Activated CD4-positive, alpha-beta T cell treated with anti-CD3 and anti-CD28 coated beads, Interleukin-2, Interleukin-6, amounts not matched to agents 100 ng/mL and 50 ng/mL, durations not matched to agents 16 hours and 8 hours (primary cell): ENCODE results near the gene ATP6V1G3.
"Not testable (repeated sequence)": the region's sequence is repeated elsewhere in the genome, so short reads cannot be mapped to it uniquely, and the experiment has no call there.

ENCODE experiments used
- DNase-seq: peaks from one replicate; pipeline ENCODE4 v3.0.0-alpha.2; 2020

The ATP6V1G3 gene

DNA sequence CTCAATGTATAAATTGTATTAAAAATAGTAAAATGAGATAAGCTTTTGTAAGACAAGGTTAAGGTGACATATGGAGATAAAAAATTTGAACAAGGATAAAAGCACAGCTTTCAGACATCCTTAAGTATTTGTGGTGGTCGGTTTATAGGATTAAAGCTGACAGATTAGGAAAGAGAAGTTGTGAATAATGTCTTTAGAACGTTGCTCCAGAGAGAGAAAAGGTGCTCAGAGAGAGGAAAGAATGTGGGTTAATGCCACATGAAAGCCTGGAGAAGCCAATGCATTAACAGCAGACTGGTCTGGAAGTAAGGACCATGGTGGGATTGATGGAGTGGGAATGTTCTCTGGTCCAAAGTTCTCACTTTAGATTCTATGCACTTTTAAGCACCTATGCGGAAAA is 44.8 kb downstream of the ATP6V1G3 start:
- DNase-seq: no peak

DNA sequence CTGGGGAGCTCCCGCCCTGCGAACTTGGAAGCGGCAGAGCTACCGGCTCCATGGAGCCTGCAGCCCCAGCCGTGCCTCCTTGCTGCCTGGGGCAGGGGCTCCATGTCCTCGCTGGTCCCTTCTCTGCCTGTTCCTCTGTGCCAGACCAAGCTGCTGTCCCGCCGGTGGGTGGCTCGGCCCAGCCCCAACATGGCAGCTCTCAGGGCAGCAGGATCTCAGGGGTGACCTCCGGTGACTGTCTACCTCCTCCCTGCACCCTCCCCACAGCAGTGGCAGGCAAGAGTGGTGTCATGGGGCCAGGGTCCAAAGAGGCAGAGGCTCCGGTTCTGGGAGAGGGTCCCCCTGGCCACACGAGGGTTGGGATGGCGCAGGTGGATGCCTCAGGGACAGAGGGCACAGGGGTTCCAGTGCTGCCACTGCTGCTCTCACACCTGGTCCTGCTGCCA is 45.8 kb downstream of the ATP6V1G3 start:
- no peak for DNase-seq

DNA sequence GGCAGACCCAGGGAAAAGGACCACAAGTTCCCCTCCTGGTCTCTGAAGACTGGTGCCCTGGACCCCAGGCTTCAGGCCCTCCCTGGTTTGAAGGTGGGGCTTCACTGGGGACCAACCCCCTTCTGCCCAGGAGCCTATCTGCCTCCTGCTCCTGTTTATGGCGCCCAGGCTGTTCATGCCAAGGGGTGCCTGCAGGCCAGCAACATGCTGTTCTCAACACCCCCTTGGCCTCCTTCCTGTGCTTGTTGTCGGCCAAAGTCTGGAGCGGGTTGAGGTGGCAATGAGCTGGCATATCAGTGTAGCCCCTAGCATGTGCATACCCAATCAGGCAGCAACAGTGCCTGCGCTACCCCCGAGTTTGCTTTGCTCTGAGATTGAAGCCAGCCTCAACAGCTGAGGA is 46.3 kb downstream of the ATP6V1G3 start:
- DNase-seq: no peak

DNA sequence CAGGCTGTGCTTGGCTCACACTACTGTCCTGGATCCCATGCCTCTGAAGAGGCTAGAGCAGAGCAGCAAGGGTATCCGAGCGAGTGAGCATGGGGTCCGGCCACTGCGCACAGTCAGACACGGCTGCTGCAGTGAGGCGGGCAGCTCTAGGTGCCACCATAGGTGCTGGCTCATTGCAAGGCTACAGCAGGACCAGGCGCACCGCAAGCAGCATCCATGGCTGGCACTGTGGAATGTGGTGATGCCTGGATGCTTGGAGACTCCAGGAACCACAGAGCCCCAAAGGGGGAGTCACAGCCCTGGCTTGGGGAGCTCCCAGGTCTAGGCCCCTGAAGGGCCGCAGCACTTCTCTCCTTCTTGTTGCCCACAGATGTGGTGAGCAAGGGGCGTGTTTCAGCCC is 47.2 kb downstream of the ATP6V1G3 start:
- no peak for DNase-seq

DNA sequence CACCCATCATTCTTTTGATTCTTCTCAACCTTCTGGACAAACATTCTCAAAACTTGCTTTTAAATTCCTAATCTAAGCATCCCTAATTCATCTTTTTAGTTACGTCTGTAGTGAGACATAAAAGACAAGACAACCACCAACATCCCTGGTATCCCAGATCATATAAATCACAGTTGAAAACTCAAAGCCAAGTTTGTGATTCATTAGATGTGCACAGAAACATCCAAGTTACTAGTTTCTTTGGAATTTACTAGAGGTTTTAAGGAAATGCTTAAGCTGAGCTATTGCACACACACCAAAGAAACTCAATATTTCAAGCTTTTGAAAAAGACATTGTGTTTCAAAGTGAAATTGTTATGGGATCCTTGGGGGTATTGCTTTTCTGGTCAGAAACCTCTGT is 47.6 kb downstream of the ATP6V1G3 start:
- DNase-seq: no peak

DNA sequence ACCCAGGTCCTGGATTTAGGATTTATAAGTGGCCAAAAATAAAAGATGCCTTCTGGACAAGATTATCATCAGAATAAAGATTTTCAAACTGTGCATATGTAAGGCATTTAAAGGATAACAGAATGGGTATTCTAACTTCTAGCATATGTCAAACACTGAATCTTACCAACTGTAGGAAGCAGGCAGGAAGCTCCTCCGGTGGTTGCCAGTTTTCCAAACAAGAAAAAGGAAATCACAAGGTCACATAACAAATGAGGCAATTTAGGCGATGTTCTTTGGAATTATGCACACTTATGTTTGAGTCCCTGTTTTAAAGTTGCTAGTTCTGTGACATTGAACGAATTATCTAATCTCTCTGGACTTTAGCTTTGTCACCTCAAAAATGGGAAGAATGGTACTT is 48.9 kb downstream of the ATP6V1G3 start:
- DNase-seq: no peak

DNA sequence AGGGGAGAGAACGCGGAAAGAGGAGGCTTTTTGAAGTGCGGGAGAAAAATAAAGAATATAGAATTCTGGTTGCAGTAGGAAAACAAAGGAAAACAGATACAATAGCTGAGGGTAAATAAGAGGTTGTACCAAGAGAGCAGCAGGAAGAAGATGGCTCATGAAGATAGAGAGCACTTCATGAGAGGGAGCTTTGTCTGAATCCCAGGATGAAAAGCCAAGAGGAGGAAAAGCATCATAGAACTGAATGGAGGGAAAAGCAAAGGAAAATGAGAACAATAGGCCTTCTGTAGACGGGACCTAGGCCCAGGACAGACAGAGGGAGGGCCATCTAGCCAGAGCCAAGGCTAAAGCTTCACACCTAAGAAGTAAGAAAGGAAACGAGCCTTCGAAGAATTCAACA is 49.5 kb downstream of the ATP6V1G3 start:
- DNase-seq: no peak

DNA sequence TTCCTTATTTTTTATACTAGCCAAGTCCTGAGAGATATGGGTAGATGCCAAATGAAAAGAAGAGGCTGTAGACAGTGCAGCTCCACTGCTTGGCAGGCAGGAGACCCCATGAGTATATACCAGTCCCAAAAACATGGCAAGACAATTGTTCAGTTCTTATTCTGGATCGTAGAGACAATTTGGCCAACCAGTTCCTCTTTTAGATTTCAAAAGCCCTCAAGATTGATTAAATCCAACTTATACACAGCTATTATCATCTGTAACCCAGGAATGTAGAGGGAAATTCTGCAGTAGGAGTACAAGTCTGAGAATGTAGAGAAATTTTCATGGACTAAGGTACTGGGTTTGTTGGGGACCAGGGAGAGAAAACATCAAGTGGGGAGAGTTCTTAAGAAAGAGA is 50.3 kb downstream of the ATP6V1G3 start:
- DNase-seq: no peak

DNA sequence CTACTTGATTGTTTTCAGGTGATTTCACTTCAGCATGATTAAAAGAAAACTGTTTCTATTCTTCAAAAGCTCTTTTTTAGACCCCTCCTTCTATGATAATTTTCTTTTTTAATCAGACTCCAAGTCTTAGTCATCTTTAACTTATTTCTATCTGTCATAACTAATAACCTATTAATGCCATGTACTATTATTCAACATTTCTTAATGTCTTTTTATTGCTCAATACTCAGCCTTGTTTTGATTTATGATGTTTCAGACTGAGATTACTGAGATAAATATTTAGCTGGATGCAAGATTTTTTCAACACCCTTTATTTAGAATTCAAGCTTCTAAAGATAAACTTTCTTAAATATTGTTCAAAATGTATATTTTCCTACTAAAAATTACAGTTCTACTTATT is 53.6 kb downstream of the ATP6V1G3 start:
- DNase-seq: no peak

DNA sequence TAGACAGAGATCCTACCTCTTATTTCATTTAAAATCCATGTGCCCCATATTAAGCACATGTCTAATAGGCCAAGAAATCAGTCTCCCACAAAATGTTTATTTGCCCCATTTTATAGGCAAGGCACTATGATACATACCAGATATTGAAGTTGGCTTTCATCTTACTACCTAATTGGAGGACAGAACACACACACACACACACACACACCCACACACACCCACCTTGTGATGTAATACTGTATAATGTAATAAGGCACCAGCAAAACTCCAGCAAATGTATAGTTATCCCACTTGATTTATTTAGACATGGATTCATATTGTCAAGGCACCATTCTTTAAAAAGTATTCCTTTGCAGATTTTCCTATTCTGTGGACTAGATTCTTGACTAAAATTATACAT is 56.8 kb downstream of the ATP6V1G3 start:
- no peak for DNase-seq

DNA sequence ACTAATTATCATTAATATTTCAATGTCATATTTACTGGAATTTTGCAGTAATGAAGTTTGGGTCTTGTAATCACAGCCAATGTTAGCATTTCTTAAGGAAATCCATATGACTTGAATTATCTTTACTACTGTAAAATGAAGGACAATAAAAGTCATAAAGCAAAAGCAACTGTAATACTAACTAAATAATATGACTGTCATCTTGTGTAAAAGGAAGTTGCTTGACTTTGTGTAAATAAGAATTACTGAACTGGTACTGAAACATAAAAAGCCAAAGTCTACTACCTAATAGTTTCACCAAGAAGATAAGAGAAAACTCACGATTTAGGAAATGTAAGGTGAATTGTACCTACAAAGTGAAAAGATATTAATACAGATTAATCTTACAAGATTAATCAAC is 57.5 kb downstream of the ATP6V1G3 start:
- DNase-seq: no peak

DNA sequence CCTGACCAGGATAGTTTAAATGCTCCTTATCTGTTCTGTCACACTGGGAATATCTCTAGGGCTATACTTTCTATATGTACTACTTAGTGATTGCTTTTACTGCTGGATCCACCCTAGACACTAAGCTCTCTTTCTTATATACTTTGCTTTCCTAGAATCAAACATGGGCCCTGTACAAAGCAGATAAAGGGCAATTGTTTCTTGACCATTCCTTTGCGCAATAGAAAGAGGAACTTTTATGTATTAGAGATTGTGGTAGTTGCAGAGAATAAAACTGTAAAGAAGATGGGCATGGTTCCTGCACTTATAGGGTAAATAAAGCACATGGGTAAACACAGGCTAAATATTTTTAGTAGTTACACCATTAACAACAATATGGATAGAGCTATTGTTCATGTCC is 58.8 kb downstream of the ATP6V1G3 start:
- no peak for DNase-seq

DNA sequence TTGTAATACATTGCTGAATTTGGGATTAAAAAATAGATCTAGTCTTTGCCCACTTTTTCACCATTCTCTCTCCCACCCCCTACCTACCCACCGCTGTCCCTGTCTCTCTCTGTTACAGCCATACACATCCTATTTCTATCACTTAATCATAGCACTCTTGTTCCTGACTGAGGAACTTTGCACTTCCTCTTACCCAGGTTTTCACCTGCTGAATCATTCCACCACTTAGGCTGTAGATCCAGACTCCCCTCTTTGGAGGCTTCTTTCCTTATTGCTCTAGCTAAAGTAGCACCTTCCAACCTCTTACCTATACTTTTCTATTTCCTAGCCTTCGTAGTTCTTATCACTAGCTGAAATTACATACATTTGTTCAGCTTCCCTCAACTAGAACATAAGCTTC is 59.6 kb downstream of the ATP6V1G3 start:
- DNase-seq: no peak

DNA sequence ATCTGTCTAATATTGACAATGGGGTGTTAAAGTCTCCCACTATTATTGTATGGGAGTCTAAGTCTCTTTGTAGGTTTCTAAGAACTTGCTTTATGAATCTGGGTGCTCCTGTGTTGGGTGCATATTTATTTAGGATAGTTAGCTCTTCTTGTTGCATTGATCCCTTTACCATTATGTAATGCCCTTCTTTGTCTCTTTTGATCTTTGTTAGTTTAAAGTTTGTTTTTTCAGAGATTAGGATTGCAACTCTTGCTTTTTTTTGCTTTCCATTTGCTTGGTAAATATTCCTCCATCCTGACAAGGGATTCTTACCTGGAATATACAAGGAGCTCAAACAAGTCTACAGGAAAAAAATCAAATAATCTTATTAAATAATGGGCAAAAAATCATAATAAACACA is 63.1 kb downstream of the ATP6V1G3 start:
- DNase-seq: not testable (repeated sequence)
